ENCODE measurements around the gene PRIMA1. TPM values are rescaled to one million over a fixed set of nuclear protein-coding genes. Genes with fewer than 3 reads are reported as not detected.
A peak's percentile ranks its signal among the peaks of the same experiment; 100 is the strongest.

PRIMA1 gene
- total RNA-seq, 1 experiment from 2014 or later, result 0.26 TPM

GRCh38 chr14:93804654-93805053, 16.4 kb upstream of the PRIMA1 start:
- Histone ChIP-seq H3K9me3 (ENCODE audit: control insufficient read depth, insufficient read depth, low read depth, low read length) (no peaks in the 10 kb centered on the region), H3K36me3 (ENCODE audit: control insufficient read depth, insufficient read depth, low read length) (no peaks in the 10 kb centered on the region), H3K27ac (ENCODE audit: low read length) (no peak overlapping the region), H3K27me3 (ENCODE audit: control insufficient read depth, insufficient read depth, low read length) (no peaks in the 10 kb centered on the region), H3K4me3 (ENCODE audit: low read depth in 2 of 2, low read length in 2 of 2) (no peak overlapping the region), H3K4me1 (ENCODE audit: control insufficient read depth, insufficient read depth, low read length) (no peaks in the 10 kb centered on the region)
- CTCF ChIA-PET, result no interaction called here
- BruUV-seq (replicated peaks), result no TSS peak
- TF ChIP-seq, protein P1, sequence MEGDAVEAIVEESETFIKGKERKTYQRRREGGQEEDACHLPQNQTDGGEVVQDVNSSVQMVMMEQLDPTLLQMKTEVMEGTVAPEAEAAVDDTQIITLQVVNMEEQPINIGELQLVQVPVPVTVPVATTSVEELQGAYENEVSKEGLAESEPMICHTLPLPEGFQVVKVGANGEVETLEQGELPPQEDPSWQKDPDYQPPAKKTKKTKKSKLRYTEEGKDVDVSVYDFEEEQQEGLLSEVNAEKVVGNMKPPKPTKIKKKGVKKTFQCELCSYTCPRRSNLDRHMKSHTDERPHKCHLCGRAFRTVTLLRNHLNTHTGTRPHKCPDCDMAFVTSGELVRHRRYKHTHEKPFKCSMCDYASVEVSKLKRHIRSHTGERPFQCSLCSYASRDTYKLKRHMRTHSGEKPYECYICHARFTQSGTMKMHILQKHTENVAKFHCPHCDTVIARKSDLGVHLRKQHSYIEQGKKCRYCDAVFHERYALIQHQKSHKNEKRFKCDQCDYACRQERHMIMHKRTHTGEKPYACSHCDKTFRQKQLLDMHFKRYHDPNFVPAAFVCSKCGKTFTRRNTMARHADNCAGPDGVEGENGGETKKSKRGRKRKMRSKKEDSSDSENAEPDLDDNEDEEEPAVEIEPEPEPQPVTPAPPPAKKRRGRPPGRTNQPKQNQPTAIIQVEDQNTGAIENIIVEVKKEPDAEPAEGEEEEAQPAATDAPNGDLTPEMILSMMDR (IDR thresholded peaks at IDR 0.05), result peak; percentile 33
- TF ChIP-seq SIN3A (IDR thresholded peaks at IDR 0.05; ENCODE audit: borderline replicate concordance, insufficient read depth, low read depth, low read length), result no peak
- DNase-seq (ENCODE audit: low read depth, low spot score) (no peak), ATAC-seq (no peak)
- intact Hi-C loops (cut with micrococcal nuclease; ENCODE audit: unreplicated experiment) (no loop called here), in situ Hi-C loops (cut with HindIII; ENCODE audit: low pct_unique_long_range_greater_than_20kb, low sequenced_read_pairs) (no loop called here)
- POLR2A ChIA-PET, result no interaction called here

- intact Hi-C loops (cut with micrococcal nuclease; ENCODE audit: unreplicated experiment), result no loop called here
- in situ Hi-C loops (cut with HindIII; ENCODE audit: low pct_unique_long_range_greater_than_20kb, low sequenced_read_pairs), result no loop called here
Observed at GRCh38 chr14:93803408-93804318, 15.4 kb upstream of the PRIMA1 start.

More at GRCh38 chr14:93803408-93804318, 15.4 kb upstream of the PRIMA1 start:
- CTCF ChIA-PET, result interaction anchor here (0.6 kb wide), 1 partner anchor 564 kb away, joined by 3 read pairs; no protein-coding TSS in a partner anchor
- ATAC-seq, result no peak
- POLR2A ChIA-PET, result no interaction called here
- H3K36me3 ChIP-seq (ENCODE audit: control insufficient read depth, insufficient read depth, low read length), result no peaks in the 10 kb centered on the region
- no peaks in the 10 kb centered on the region for H3K27me3 ChIP-seq (ENCODE audit: control insufficient read depth, insufficient read depth, low read length)
- TF ChIP-seq TCF7L2 (IDR thresholded peaks at IDR 0.05; ENCODE audit: low read depth, low read length), result no peak
- no peak for TF ChIP-seq SIN3A (IDR thresholded peaks at IDR 0.05; ENCODE audit: borderline replicate concordance, insufficient read depth, low read depth, low read length)
- TF ChIP-seq, protein P1 (IDR thresholded peaks at IDR 0.05), result no peak
- no peak for TF ChIP-seq POLR2AphosphoS5 (IDR thresholded peaks at IDR 0.05; ENCODE audit: low read depth, low read length)
- TF ChIP-seq, protein P2, sequence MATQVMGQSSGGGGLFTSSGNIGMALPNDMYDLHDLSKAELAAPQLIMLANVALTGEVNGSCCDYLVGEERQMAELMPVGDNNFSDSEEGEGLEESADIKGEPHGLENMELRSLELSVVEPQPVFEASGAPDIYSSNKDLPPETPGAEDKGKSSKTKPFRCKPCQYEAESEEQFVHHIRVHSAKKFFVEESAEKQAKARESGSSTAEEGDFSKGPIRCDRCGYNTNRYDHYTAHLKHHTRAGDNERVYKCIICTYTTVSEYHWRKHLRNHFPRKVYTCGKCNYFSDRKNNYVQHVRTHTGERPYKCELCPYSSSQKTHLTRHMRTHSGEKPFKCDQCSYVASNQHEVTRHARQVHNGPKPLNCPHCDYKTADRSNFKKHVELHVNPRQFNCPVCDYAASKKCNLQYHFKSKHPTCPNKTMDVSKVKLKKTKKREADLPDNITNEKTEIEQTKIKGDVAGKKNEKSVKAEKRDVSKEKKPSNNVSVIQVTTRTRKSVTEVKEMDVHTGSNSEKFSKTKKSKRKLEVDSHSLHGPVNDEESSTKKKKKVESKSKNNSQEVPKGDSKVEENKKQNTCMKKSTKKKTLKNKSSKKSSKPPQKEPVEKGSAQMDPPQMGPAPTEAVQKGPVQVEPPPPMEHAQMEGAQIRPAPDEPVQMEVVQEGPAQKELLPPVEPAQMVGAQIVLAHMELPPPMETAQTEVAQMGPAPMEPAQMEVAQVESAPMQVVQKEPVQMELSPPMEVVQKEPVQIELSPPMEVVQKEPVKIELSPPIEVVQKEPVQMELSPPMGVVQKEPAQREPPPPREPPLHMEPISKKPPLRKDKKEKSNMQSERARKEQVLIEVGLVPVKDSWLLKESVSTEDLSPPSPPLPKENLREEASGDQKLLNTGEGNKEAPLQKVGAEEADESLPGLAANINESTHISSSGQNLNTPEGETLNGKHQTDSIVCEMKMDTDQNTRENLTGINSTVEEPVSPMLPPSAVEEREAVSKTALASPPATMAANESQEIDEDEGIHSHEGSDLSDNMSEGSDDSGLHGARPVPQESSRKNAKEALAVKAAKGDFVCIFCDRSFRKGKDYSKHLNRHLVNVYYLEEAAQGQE (IDR thresholded peaks at IDR 0.05; ENCODE audit: insufficient read depth in 1 of 2, low read depth in 2 of 2, low read length in 1 of 2), result no peak
- no peak overlapping the region for H3K4me3 ChIP-seq (ENCODE audit: low read depth in 2 of 2, low read length in 2 of 2)
- no peak overlapping the region for H3K27ac ChIP-seq (ENCODE audit: low read length)
- no TSS peak for BruUV-seq (replicated peaks)
- DNase-seq (ENCODE audit: low read depth, low spot score), result no peak
- no peaks in the 10 kb centered on the region for H3K4me1 ChIP-seq (ENCODE audit: control insufficient read depth, insufficient read depth, low read length)
- no peaks in the 10 kb centered on the region for H3K9me3 ChIP-seq (ENCODE audit: control insufficient read depth, insufficient read depth, low read depth, low read length)

Data from Panc1 (cell line).